Naive thymus-derived CD4-positive, alpha-beta T cell (primary cell): Measurements from ENCODE around the gene RNF111. TPM values are rescaled to one million over a fixed set of nuclear protein-coding genes. Genes with fewer than 3 reads are reported as not detected.

Source experiments
- polyA plus RNA-seq, 2 donors: library from polyadenylated mRNA; unstranded; fragments of 300-500 nt; fragmentation: Illumina TruSeq; gene quantifications; one replicate each; pipeline ENCODE4 v1.2.3, GENCODE V29; 2021
- total RNA-seq, 6 experiments: library from RNA in 5 of 6; stranded (reverse) in 5 of 6; gene quantifications; 1 replicate in 5 of 6; 2 replicates in 1 of 6; pipeline ENCODE4 v1.2.3 and lab custom pipeline; 2021 to 2026

RNF111 gene
- total and polyA plus RNA-seq, 7 experiments from 2014 or later = 16.1 to 61.1 (median 51.2) TPM

Other genes with a start within 250 kb of the RNF111 start
- gene ADAM10, start 238.0 kb upstream of the RNF111 start, total RNA-seq = 100 to 1,000 TPM; 119 to 170 (median 142) TPM
- 100 to 1,000 TPM; 110 to 127 TPM for gene ADAM10, start 238.0 kb upstream of the RNF111 start, polyA plus RNA-seq
- gene MINDY2, start 216.4 kb upstream of the RNF111 start, total RNA-seq = 10 to 100 TPM; 10.4 to 16.6 (median 11.5) TPM
- 1 to 10 TPM; 8.9 to 10.0 TPM for gene MINDY2, start 216.4 kb upstream of the RNF111 start, polyA plus RNA-seq
- 100 to 1,000 TPM; 118 to 166 (median 159) TPM for gene SLTM, start 54.0 kb upstream of the RNF111 start, total RNA-seq
- 10 to 100 TPM; 56.3 to 65.6 TPM for gene SLTM, start 54.0 kb upstream of the RNF111 start, polyA plus RNA-seq
- 10 to 100 TPM in 1 of 5 experiments, 1 to 10 TPM in 1, under 1 TPM in 3; 0.27 to 52.2 (median 0.41) TPM for gene CCNB2, start 117.5 kb downstream of the RNF111 start, total RNA-seq
- not detected for gene CCNB2, start 117.5 kb downstream of the RNF111 start, polyA plus RNA-seq
- gene LDHAL6B, start 219.2 kb downstream of the RNF111 start, total RNA-seq = not detected
- not detected for gene LDHAL6B, start 219.2 kb downstream of the RNF111 start, polyA plus RNA-seq